Right lobe of liver (tissue), 4 donors: ENCODE measurements around the gene PAK4.

Experiments used
- POLR2A ChIP-seq: fragments of 450-650 bp; IDR thresholded peaks from one replicate; pipeline ENCODE4 v1.6.1; 2017; ENCODE audit warnings: antibody characterized with exemption, mild to moderate bottlenecking
- TF ChIP-seq, protein P1 (sequence below), 4 donors: fragments of 200-600 bp in 3 of 4; fragments of 450-650 bp in 1 of 4; IDR thresholded peaks; one replicate each; pipeline versions ENCODE4 v1.5.1 to v1.8.0; 2016 to 2022; ENCODE audit warnings: antibody characterized with exemption in 4 of 4, mild to moderate bottlenecking in 2 of 4
- donor health status: DM: no; HTN: no; CAD: no.
- donor health status: DM: no; HTN: no; CAD: no.
- donor health status: DM: no; HTN: yes; CAD: no.

DNA sequence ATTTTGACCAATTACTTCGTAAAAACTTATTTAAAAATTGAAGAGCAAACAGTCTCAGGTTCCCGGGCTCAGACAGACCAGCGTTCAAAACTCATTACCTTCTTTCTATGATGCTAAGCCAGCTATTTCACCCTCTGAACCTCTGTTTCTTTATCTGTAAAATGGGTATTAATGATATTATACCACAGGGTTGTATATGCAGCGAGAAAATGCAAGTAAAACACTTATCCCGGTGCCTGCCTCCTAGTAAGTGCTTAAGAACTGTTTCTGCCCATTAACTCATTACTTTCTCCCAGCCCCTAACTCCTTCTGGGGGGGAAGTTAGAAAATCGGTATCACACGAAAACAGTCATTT lies 410 bp upstream of the PAK4 start:
- TF ChIP-seq, protein P1, sequence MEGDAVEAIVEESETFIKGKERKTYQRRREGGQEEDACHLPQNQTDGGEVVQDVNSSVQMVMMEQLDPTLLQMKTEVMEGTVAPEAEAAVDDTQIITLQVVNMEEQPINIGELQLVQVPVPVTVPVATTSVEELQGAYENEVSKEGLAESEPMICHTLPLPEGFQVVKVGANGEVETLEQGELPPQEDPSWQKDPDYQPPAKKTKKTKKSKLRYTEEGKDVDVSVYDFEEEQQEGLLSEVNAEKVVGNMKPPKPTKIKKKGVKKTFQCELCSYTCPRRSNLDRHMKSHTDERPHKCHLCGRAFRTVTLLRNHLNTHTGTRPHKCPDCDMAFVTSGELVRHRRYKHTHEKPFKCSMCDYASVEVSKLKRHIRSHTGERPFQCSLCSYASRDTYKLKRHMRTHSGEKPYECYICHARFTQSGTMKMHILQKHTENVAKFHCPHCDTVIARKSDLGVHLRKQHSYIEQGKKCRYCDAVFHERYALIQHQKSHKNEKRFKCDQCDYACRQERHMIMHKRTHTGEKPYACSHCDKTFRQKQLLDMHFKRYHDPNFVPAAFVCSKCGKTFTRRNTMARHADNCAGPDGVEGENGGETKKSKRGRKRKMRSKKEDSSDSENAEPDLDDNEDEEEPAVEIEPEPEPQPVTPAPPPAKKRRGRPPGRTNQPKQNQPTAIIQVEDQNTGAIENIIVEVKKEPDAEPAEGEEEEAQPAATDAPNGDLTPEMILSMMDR (IDR thresholded peaks at IDR 0.05), result no peak
- no peak for TF ChIP-seq POLR2A
